ENCODE measurements around the gene SYTL2. TPM values are rescaled to one million over a fixed set of nuclear protein-coding genes. Genes with fewer than 3 reads are reported as not detected.
A peak's percentile ranks its signal among the peaks of the same experiment; 100 is the strongest.

SYTL2 gene
- total RNA-seq, 3 donors from 2014 or later, result 10.1 to 189 (median 120) TPM

DNA sequence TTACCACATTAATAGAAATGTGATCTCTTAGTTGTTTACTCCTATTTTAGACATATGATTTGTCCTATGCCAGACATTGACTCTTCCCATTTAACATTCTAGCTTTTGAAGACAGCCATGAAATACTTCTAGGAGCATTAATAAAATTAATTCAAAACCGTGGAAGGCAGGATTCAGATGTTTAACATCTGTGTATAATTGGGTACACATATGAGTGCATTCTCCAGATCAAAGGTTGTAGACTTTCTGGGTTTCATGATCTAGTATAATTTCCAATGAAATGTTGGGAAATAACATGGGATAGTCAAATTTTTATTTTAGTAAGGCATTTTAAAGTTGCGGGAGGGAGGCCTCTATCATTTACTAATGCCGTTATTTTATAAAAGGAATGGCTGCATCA, 89.8 kb downstream of the SYTL2 start:
- H3K9me3 ChIP-seq, result no peaks in the 10 kb centered on the region
- no peaks in the 10 kb centered on the region for H3K4me1 ChIP-seq
- no peak for DNase-seq (ENCODE audit: low spot score in 2 of 2)
- no peak overlapping the region for H3K27ac ChIP-seq
- no peak overlapping the region for H3K4me3 ChIP-seq
- H3K27me3 ChIP-seq, result no peaks in the 10 kb centered on the region
- intact Hi-C loops (cut with DNase I; ENCODE audit: low total_unique reads), result no loop called here
- H3K36me3 ChIP-seq, result no peaks in the 10 kb centered on the region
- TF ChIP-seq, protein P1, sequence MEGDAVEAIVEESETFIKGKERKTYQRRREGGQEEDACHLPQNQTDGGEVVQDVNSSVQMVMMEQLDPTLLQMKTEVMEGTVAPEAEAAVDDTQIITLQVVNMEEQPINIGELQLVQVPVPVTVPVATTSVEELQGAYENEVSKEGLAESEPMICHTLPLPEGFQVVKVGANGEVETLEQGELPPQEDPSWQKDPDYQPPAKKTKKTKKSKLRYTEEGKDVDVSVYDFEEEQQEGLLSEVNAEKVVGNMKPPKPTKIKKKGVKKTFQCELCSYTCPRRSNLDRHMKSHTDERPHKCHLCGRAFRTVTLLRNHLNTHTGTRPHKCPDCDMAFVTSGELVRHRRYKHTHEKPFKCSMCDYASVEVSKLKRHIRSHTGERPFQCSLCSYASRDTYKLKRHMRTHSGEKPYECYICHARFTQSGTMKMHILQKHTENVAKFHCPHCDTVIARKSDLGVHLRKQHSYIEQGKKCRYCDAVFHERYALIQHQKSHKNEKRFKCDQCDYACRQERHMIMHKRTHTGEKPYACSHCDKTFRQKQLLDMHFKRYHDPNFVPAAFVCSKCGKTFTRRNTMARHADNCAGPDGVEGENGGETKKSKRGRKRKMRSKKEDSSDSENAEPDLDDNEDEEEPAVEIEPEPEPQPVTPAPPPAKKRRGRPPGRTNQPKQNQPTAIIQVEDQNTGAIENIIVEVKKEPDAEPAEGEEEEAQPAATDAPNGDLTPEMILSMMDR (IDR thresholded peaks at IDR 0.05), result no peak
- TF ChIP-seq POLR2A (IDR thresholded peaks at IDR 0.05) (no peak), POLR2AphosphoS5 (IDR thresholded peaks at IDR 0.05) (no peak)

DNA sequence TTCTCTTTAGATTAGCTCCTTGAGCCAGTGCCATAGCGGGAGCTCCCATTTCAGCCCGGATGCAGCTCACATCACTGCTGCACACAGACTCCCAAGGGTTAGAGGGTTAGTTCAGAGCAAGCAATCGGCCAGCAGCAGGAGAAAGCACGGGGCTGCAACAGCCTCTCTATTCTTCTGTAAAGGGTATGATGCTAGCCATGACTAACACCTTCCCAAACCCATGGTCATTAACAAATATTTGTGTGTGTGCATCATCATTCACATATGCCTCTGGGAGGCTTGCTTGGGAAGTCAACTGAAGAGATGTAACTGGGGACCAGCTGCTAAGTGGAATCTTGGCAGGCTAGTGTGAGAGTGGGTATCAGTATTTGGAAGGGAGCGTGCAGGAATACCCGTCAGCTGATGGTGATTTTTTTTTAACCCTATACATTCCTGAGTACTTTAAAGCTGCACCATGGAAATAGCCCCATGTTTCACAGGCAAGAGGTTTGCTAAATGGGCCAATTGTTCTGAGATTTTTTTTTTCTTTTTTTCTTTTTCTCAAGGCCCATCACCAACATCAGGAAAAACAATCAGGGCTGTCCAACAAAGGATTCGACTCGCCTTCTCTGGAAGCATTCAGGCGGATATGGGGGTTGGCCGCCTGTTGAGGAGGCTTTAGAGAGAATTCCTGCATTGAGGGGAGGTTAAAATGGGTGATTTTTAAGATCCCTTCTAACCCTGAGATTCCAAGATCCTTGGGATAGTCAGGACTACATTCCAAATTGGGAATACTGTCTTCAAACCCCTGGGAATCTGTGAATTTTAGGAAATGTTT, 91.7 kb downstream of the SYTL2 start:
- peak overlapping the region in 1 of 2 donors; percentile 70 for H3K27ac ChIP-seq
- no peaks in the 10 kb centered on the region for H3K36me3 ChIP-seq
- intact Hi-C loops (cut with DNase I; ENCODE audit: low total_unique reads), result no loop called here
- no peaks in the 10 kb centered on the region for H3K9me3 ChIP-seq
- peak overlapping the region; percentile 9 to 46 (median 12) for H3K4me3 ChIP-seq
- DNase-seq (ENCODE audit: low spot score in 2 of 2), result no peak
- no peaks in the 10 kb centered on the region for H3K4me1 ChIP-seq
- TF ChIP-seq POLR2AphosphoS5 (IDR thresholded peaks at IDR 0.05), result peak in 1 of 3 donors; percentile 42
- TF ChIP-seq POLR2A (IDR thresholded peaks at IDR 0.05), result no peak
- no peaks in the 10 kb centered on the region for H3K27me3 ChIP-seq

DNA sequence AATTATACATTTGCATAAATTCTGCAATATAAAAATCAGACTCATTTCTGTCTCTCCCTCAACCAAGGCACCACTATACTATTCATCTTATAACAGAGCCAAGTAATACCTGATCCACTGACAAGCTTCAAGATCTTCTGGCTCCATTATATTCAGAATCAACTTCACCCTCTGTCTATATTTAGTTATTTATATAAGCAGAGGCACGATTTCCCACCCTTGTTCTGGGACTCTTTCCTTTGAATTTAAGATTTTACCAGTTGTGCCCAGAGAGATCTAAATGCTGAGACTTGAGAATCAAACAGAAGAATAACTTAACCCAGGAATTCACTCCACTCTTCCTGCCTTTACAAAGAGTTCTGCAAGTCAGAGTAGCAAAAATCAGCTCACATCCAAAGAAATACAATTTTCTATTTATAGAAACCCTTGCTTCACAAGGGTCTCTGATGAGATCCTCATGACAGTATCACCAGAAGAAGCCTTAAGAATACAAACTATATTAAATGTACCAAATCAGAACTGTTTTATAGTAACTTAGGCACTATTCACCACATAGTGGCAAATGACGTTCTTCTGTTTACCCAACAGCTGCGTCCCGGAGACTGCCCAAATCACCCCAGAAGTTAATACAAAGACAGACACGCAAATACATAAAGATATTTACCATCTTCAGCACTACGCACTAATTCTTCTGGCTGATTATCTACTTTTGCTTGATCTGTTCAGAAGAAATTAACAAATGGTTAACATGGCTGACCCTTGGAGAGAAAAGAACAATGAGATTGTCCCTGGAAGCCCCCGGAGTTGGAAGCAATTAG, 92.6 kb downstream of the SYTL2 start:
- H3K27me3 ChIP-seq, result no peaks in the 10 kb centered on the region
- H3K4me1 ChIP-seq, result no peaks in the 10 kb centered on the region
- TF ChIP-seq, protein P1 (IDR thresholded peaks at IDR 0.05), result no peak
- TF ChIP-seq POLR2A (IDR thresholded peaks at IDR 0.05) (no peak), POLR2AphosphoS5 (IDR thresholded peaks at IDR 0.05) (no peak)
- H3K27ac ChIP-seq, result peak overlapping the region in 1 of 2 donors; percentile 70
- no peaks in the 10 kb centered on the region for H3K9me3 ChIP-seq
- H3K4me3 ChIP-seq, result peak overlapping the region; percentile 9 to 46 (median 12)
- intact Hi-C loops (cut with DNase I; ENCODE audit: low total_unique reads), result no loop called here
- H3K36me3 ChIP-seq, result no peaks in the 10 kb centered on the region
- no peak for DNase-seq (ENCODE audit: low spot score in 2 of 2)

DNA sequence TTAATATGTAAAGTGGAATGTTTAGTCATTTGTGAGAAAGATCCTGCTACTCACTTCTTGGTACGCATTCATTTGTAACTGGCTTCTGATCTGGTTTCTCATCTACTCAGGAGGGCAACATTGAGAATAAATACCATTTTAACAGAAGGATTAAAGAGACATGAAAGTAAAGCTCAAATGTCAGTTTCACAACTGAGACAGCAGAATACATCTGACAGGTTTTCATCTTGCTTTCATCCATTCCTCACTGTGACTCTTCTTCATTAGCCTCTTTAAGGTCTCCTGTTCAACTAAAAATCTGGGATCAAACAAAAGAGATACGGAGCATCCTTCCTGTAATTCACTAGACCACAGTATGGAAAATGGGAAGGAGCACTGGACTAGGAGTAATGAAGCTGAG, 93.5 kb downstream of the SYTL2 start:
- no peak for DNase-seq (ENCODE audit: low spot score in 2 of 2)
- intact Hi-C loops (cut with DNase I; ENCODE audit: low total_unique reads), result no loop called here
- Histone ChIP-seq H3K27ac (no peak overlapping the region), H3K4me1 (no peaks in the 10 kb centered on the region), H3K36me3 (no peaks in the 10 kb centered on the region), H3K9me3 (no peaks in the 10 kb centered on the region), H3K27me3 (no peaks in the 10 kb centered on the region), H3K4me3 (no peak overlapping the region)
- TF ChIP-seq, protein P1 (IDR thresholded peaks at IDR 0.05), result no peak
- TF ChIP-seq POLR2AphosphoS5 (IDR thresholded peaks at IDR 0.05) (no peak), POLR2A (IDR thresholded peaks at IDR 0.05) (no peak)

DNA sequence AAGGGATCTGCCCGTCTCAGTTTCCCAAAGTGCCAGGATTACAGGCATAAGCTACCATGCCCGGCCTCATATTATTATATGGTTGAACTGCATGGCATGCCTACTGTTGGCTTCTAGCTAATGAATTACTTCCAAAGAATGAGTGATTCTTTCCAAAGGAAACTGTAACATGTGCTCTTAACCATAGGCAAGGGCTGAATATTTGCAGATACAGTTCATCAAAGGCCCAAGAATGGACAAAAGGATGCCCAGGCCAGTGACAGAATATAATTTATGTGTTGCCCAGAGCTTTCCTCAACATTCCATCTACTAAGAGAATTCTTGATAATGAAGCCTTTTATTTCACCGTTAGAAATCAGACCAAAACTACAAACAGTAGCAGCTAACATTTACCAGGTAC, 98.0 kb downstream of the SYTL2 start:
- H3K36me3 ChIP-seq, result no peaks in the 10 kb centered on the region
- no peak for TF ChIP-seq POLR2AphosphoS5 (IDR thresholded peaks at IDR 0.05)
- TF ChIP-seq, protein P1 (IDR thresholded peaks at IDR 0.05), result no peak
- no peak for TF ChIP-seq POLR2A (IDR thresholded peaks at IDR 0.05)
- intact Hi-C loops (cut with DNase I; ENCODE audit: low total_unique reads), result no loop called here

More for the DNA sequence above, 98.0 kb downstream of the SYTL2 start:
- H3K27ac ChIP-seq, result no peak overlapping the region
- DNase-seq (ENCODE audit: low spot score in 2 of 2), result no peak
- H3K27me3 ChIP-seq, result no peaks in the 10 kb centered on the region
- H3K9me3 ChIP-seq, result no peaks in the 10 kb centered on the region
- H3K4me3 ChIP-seq, result no peak overlapping the region
- no peaks in the 10 kb centered on the region for H3K4me1 ChIP-seq

Measured in breast epithelium (tissue), 4 donors.